PC-3 (cell line): ENCODE results near the gene MAP2K4. TPM values are rescaled to one million over a fixed set of nuclear protein-coding genes. Genes with fewer than 3 reads are reported as not detected.

Experiments used
- ATAC-seq: fragments of 200-7000 bp; cut with Tn5 transposase; 2 replicates; pipeline ENCODE4 v1.9.1; 2020; ENCODE audit warnings: mild to moderate bottlenecking, moderate library complexity
- BruUV-seq: library from RNA; stranded (reverse); fragments of 400-500 nt; replicated peaks from 2 replicates; lab custom pipeline; 2021; lab: Mats Ljungman, UMichigan
- CTCF ChIA-PET: fragments of 300-600 bp; sonication (Branson Sonifier 250); formaldehyde crosslinking; loops from one replicate; lab custom pipeline; 2022; ENCODE audit warnings: antibody characterized with exemption; lab: Charles Lee
- POLR2A ChIA-PET: fragments of 300-600 bp; sonication (Branson Sonifier 250); formaldehyde crosslinking; loops from one replicate; lab custom pipeline; 2022; ENCODE audit warnings: antibody characterized with exemption; ENCODE audit not compliant: unreplicated experiment; lab: Charles Lee
- DNase-seq: peaks from one replicate; pipeline ENCODE4 v3.0.0-alpha.2; 2015
- H2AFZ ChIP-seq: fragments of 300-600 bp; sonication (generic); 2 replicates; pipeline ENCODE4 v1.6.0; 2016; ENCODE audit warnings: antibody characterized with exemption, low read length
- H3F3A ChIP-seq: fragments of 300-600 bp; sonication (generic); one replicate; pipeline ENCODE4 v1.6.0; 2017; ENCODE audit warnings: antibody characterized with exemption, low read length, control low read depth, mild to moderate bottlenecking; ENCODE audit not compliant: unreplicated experiment
- H3K27ac ChIP-seq: fragments of 300-600 bp; sonication (generic); 2 replicates; pipeline ENCODE4 v1.5.1; 2016; ENCODE audit warnings: mild to moderate bottlenecking, low read length
- H3K27me3 ChIP-seq: fragments of 300-600 bp; sonication (generic); 2 replicates; pipeline ENCODE4 v1.6.1; 2016; ENCODE audit warnings: low read length, mixed read lengths
- H3K36me3 ChIP-seq: fragments of 300-600 bp; sonication (generic); 2 replicates; pipeline ENCODE4 v1.6.1; 2016; ENCODE audit warnings: low read depth, mixed run types, low read length, mixed read lengths
- H3K4me1 ChIP-seq: fragments of 300-600 bp; sonication (generic); 2 replicates; pipeline ENCODE4 v1.5.1; 2016; ENCODE audit warnings: low read length; ENCODE audit not compliant: insufficient read depth
- H3K4me2 ChIP-seq: fragments of 300-600 bp; sonication (generic); 2 replicates; pipeline ENCODE4 v1.6.0; 2016; ENCODE audit warnings: low read length
- H3K4me3 ChIP-seq: fragments of 300-600 bp; sonication (generic); 2 replicates; pipeline ENCODE4 v1.5.1; 2016; ENCODE audit warnings: mild to moderate bottlenecking, low read length, mixed read lengths
- H3K79me2 ChIP-seq: fragments of 300-600 bp; sonication (generic); 2 replicates; pipeline ENCODE4 v1.6.1; 2017; ENCODE audit warnings: low read length, mixed read lengths
- H3K9ac ChIP-seq: fragments of 300-600 bp; sonication (generic); 2 replicates; pipeline ENCODE4 v1.6.0; 2016; ENCODE audit warnings: mild to moderate bottlenecking, low read length
- H3K9me2 ChIP-seq: fragments of 300-600 bp; sonication (generic); replicated peaks from 2 replicates; pipeline ENCODE4 v1.6.1; 2016; ENCODE audit warnings: mixed run types, low read length, mixed read lengths
- H3K9me3 ChIP-seq: fragments of 300-600 bp; sonication (generic); 2 replicates; pipeline ENCODE4 v1.6.1; 2016; ENCODE audit warnings: low read length, mixed read lengths
- H4K20me1 ChIP-seq: fragments of 300-600 bp; sonication (generic); 2 replicates; pipeline ENCODE4 v1.6.1; 2016; ENCODE audit warnings: low read length, mixed read lengths
- EZH2 ChIP-seq: fragments of 300-600 bp; sonication (generic); IDR thresholded peaks from one replicate; pipeline ENCODE4 v1.6.1; 2017; ENCODE audit warnings: antibody characterized with exemption, mild to moderate bottlenecking, low read length; ENCODE audit not compliant: unreplicated experiment
- EZH2phosphoT487 ChIP-seq: fragments of 300-600 bp; sonication (generic); IDR thresholded peaks from 2 replicates; pipeline ENCODE4 v1.6.1; 2018; ENCODE audit warnings: mild to moderate bottlenecking, antibody characterized with exemption, low read length, borderline replicate concordance
- intact Hi-C: fragments of 100-400 bp; cut with micrococcal nuclease; formaldehyde crosslinking; loops from 2 replicates; pipeline ENCODE4 v1.9.0; 2023
- total RNA-seq: library from RNA; depleted of rRNA; stranded (reverse); fragments of >200 nt; gene quantifications from 2 replicates; pipeline ENCODE4 v1.2.3, GENCODE V29; 2014
- TF ChIP-seq, protein P1 (sequence below): fragments of 300-600 bp; sonication (generic); conservative IDR thresholded peaks from 2 replicates; pipeline ENCODE4 v1.5.1; 2017; ENCODE audit warnings: antibody characterized with exemption, low read depth, mild to moderate bottlenecking, low read length

Gene MAP2K4
- total RNA-seq, 1 experiment from 2014 or later, result 35.5 TPM

DNA sequence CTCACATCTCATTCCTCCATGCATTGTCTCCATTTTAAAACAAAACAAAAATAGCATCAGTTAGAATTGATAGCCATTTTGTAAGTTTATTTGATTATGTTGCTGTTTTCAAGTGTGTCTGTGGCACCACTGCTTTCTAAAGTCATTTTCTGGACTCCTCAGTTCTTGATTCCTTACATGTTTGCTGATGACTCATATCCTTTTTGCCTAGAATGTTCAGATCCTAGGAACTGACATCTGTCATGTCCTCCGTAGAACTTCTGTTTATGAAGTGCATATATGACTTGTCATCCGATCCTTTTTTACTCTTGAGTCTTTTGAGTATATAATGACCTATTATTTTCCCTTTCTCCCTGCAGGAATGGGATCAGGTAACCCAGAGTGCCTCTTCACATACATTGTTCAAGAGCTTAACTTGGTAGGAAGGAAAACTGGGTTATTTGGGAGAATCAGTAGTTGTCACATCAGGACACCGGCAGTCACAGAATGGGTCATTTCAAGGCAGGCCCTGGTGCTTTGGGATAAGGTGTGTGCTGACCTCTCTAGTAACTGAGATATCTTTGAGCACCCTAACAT is 69.2 kb downstream of the MAP2K4 start:
- peak overlapping the region; percentile 27; the same call in 1 of the 2 replicates for H3K4me3 ChIP-seq
- ChIA-PET POLR2A (no interaction called here), CTCF (no interaction called here)
- no peaks in the 10 kb centered on the region for H3K9me3 ChIP-seq
- peaks cover 17% of the 10 kb centered on the region for H3K79me2 ChIP-seq
- H2AFZ ChIP-seq, result no peak overlapping the region
- intact Hi-C loops, result no loop called here
- H3K27ac ChIP-seq, result peak overlapping the region; percentile 57
- peak; percentile 98 for ATAC-seq
- DNase-seq, result peak; percentile 94
- no peaks in the 10 kb centered on the region for H3K27me3 ChIP-seq
- TF ChIP-seq EZH2phosphoT487 (no peak), EZH2 (no peak)
- TF ChIP-seq, protein P1, sequence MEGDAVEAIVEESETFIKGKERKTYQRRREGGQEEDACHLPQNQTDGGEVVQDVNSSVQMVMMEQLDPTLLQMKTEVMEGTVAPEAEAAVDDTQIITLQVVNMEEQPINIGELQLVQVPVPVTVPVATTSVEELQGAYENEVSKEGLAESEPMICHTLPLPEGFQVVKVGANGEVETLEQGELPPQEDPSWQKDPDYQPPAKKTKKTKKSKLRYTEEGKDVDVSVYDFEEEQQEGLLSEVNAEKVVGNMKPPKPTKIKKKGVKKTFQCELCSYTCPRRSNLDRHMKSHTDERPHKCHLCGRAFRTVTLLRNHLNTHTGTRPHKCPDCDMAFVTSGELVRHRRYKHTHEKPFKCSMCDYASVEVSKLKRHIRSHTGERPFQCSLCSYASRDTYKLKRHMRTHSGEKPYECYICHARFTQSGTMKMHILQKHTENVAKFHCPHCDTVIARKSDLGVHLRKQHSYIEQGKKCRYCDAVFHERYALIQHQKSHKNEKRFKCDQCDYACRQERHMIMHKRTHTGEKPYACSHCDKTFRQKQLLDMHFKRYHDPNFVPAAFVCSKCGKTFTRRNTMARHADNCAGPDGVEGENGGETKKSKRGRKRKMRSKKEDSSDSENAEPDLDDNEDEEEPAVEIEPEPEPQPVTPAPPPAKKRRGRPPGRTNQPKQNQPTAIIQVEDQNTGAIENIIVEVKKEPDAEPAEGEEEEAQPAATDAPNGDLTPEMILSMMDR, result no peak
- no TSS peak for BruUV-seq
- no peak overlapping the region for H3K9ac ChIP-seq
- peaks cover 5% of the 10 kb centered on the region; the same call in 1 of the 2 replicates for H4K20me1 ChIP-seq
- H3K4me1 ChIP-seq, result peaks cover 20% of the 10 kb centered on the region
- peaks cover 15% of the 10 kb centered on the region; the same call in 1 of the 2 replicates for H3K36me3 ChIP-seq
- no peaks in the 10 kb centered on the region for H3K9me2 ChIP-seq
- H3K4me2 ChIP-seq, result peak overlapping the region; percentile 75
- H3F3A ChIP-seq, result peaks cover 8% of the 10 kb centered on the region

GRCh38 chr17:12094336-12094735 is 73.7 kb downstream of the MAP2K4 start:
- peaks cover 15% of the 10 kb centered on the region for H3K4me1 ChIP-seq
- TF ChIP-seq EZH2, result no peak
- TF ChIP-seq EZH2phosphoT487, result no peak
- TF ChIP-seq, protein P1, result no peak
- peaks cover 5% of the 10 kb centered on the region; the same call in 1 of the 2 replicates for H4K20me1 ChIP-seq
- DNase-seq, result no peak
- no peak overlapping the region for H3K9ac ChIP-seq
- ATAC-seq, result no peak
- intact Hi-C loops, result no loop called here
- peaks cover 16% of the 10 kb centered on the region for H3K36me3 ChIP-seq
- H3K4me2 ChIP-seq, result no peak overlapping the region
- ChIA-PET CTCF (no interaction called here), POLR2A (no interaction called here)
- no peak overlapping the region for H3K27ac ChIP-seq
- H3K79me2 ChIP-seq, result peaks cover 12% of the 10 kb centered on the region
- no peak overlapping the region for H3K4me3 ChIP-seq
- H3F3A ChIP-seq, result peaks cover 8% of the 10 kb centered on the region
- BruUV-seq, result no TSS peak
- no peaks in the 10 kb centered on the region for H3K9me3 ChIP-seq
- no peak overlapping the region for H2AFZ ChIP-seq
- H3K27me3 ChIP-seq, result no peaks in the 10 kb centered on the region
- no peaks in the 10 kb centered on the region for H3K9me2 ChIP-seq

- H3K9ac ChIP-seq, result no peak overlapping the region
- peaks cover 16% of the 10 kb centered on the region for H3K36me3 ChIP-seq
- ChIA-PET CTCF (no interaction called here), POLR2A (no interaction called here)
- H3K4me3 ChIP-seq, result no peak overlapping the region
- ATAC-seq, result no peak
- TF ChIP-seq EZH2phosphoT487 (no peak), EZH2 (no peak)
- TF ChIP-seq, protein P1, result no peak
- H3K4me1 ChIP-seq, result peaks cover 3% of the 10 kb centered on the region
- no peak overlapping the region for H2AFZ ChIP-seq
- no peaks in the 10 kb centered on the region for H3K9me3 ChIP-seq
- DNase-seq, result no peak
- no peaks in the 10 kb centered on the region for H3K27me3 ChIP-seq
- H3K27ac ChIP-seq, result no peak overlapping the region
- no peaks in the 10 kb centered on the region for H3F3A ChIP-seq
- intact Hi-C loops, result no loop called here
- H3K79me2 ChIP-seq, result peaks cover 10% of the 10 kb centered on the region
- no TSS peak for BruUV-seq
- H3K9me2 ChIP-seq, result no peaks in the 10 kb centered on the region
- H4K20me1 ChIP-seq, result peaks cover under 1% of the 10 kb centered on the region; the same call in 1 of the 2 replicates
- no peak overlapping the region for H3K4me2 ChIP-seq
These were observed 74.8 kb downstream of the MAP2K4 start for GRCh38 chr17:12095522-12095921.
